ENCODE data around the gene FAM13A.

FAM13A gene

DNA sequence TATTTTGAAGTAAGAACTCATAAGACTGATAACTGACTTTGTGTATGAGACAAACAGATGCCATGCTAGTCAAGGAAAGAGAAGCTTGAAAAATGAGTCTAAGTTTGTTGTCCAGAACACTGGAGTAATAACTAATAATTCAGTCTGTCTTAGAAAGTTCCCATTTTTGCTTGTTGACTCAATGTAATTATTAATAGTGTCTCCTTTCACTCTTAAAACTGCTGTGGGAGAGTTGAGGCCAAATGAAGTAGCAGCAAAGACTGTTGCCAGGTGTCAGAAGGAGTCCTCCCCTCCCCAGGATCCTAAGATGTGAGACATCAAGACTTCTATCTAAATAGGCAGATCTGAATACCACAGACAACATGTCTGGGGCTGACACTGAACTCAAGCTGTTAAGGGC is 20.8 kb upstream of the FAM13A start:
- H4K20me1 ChIP-seq (ENCODE audit: control insufficient read depth, insufficient read depth, low read depth, low read length) = no peaks in the 10 kb centered on the region
- no peak overlapping the region for H3K4me2 ChIP-seq (ENCODE audit: low read length)
- H3K9me2 ChIP-seq (replicated peaks; ENCODE audit: control insufficient read depth, low read length) = no peaks in the 10 kb centered on the region
- no peaks in the 10 kb centered on the region for H3K36me3 ChIP-seq (ENCODE audit: control insufficient read depth, low read length)
- H3F3A ChIP-seq (ENCODE audit: control insufficient read depth, insufficient read depth) = no peaks in the 10 kb centered on the region
- no peak overlapping the region for H3K27ac ChIP-seq (ENCODE audit: low read depth, low read length)
- no peaks in the 10 kb centered on the region for H3K27me3 ChIP-seq (ENCODE audit: control insufficient read depth, low read length)
- H3K9me3 ChIP-seq (ENCODE audit: control insufficient read depth, insufficient read depth, low read length) = peaks cover 4% of the 10 kb centered on the region
- no peak for TF ChIP-seq EZH2phosphoT487 (IDR thresholded peaks at IDR 0.05; ENCODE audit: borderline replicate concordance, low read length)
- no peak for TF ChIP-seq CTCF (IDR thresholded peaks at IDR 0.05; ENCODE audit: low read depth, low read length, poor library complexity, severe bottlenecking)
- no peak overlapping the region for H3K4me3 ChIP-seq (ENCODE audit: low read length)
- H3K4me1 ChIP-seq (ENCODE audit: control insufficient read depth, low read length) = no peaks in the 10 kb centered on the region
- no peaks in the 10 kb centered on the region for H3K79me2 ChIP-seq (ENCODE audit: control insufficient read depth, low read length)

GRCh38 chr4:89072921-89073320 is 15.9 kb upstream of the FAM13A start:
- H3K9me3 ChIP-seq (ENCODE audit: control insufficient read depth, insufficient read depth, low read length) = peaks cover 2% of the 10 kb centered on the region
- no peaks in the 10 kb centered on the region for H4K20me1 ChIP-seq (ENCODE audit: control insufficient read depth, insufficient read depth, low read depth, low read length)
- H3K36me3 ChIP-seq (ENCODE audit: control insufficient read depth, low read length) = no peaks in the 10 kb centered on the region
- no peaks in the 10 kb centered on the region for H3F3A ChIP-seq (ENCODE audit: control insufficient read depth, insufficient read depth)
- no peaks in the 10 kb centered on the region for H3K79me2 ChIP-seq (ENCODE audit: control insufficient read depth, low read length)
- peaks cover 9% of the 10 kb centered on the region for H3K27me3 ChIP-seq (ENCODE audit: control insufficient read depth, low read length)
- no peak overlapping the region for H3K4me2 ChIP-seq (ENCODE audit: low read length)
- no peak overlapping the region for H3K27ac ChIP-seq (ENCODE audit: low read depth, low read length)
- TF ChIP-seq CTCF (IDR thresholded peaks at IDR 0.05; ENCODE audit: low read depth, low read length, poor library complexity, severe bottlenecking) (no peak), EZH2phosphoT487 (IDR thresholded peaks at IDR 0.05; ENCODE audit: borderline replicate concordance, low read length) (no peak)
- H3K4me3 ChIP-seq (ENCODE audit: low read length) = no peak overlapping the region
- H3K9me2 ChIP-seq (replicated peaks; ENCODE audit: control insufficient read depth, low read length) = no peaks in the 10 kb centered on the region
- H3K4me1 ChIP-seq (ENCODE audit: control insufficient read depth, low read length) = no peaks in the 10 kb centered on the region

DNA sequence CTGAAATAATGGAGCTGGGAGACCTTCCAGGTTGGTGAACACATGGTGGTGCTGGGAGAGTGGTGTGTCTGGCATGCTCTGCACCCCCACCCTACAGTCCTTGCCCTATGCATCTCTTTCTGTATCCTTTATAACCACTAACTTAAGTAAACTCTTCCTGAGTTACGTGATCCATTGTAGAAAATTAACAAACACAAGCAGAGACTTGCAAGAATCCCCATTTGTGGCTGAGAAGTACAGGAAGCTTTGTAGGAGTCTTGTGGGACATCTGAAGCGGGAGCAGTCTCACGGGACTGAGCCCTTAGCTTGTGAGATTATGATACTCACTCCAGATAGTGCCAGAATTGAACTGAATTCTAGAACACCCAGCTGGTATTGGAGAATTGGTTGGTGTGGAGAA is 14.3 kb upstream of the FAM13A start:
- Histone ChIP-seq H3K4me2 (ENCODE audit: low read length) (no peak overlapping the region), H3K27ac (ENCODE audit: low read depth, low read length) (no peak overlapping the region), H3F3A (ENCODE audit: control insufficient read depth, insufficient read depth) (no peaks in the 10 kb centered on the region), H3K9me3 (ENCODE audit: control insufficient read depth, insufficient read depth, low read length) (no peaks in the 10 kb centered on the region; the same call in 1 of the 2 replicates), H3K4me1 (ENCODE audit: control insufficient read depth, low read length) (no peaks in the 10 kb centered on the region), H3K79me2 (ENCODE audit: control insufficient read depth, low read length) (no peaks in the 10 kb centered on the region), H3K36me3 (ENCODE audit: control insufficient read depth, low read length) (no peaks in the 10 kb centered on the region), H4K20me1 (ENCODE audit: control insufficient read depth, insufficient read depth, low read depth, low read length) (no peaks in the 10 kb centered on the region), H3K27me3 (ENCODE audit: control insufficient read depth, low read length) (peaks cover 9% of the 10 kb centered on the region), H3K4me3 (ENCODE audit: low read length) (no peak overlapping the region), H3K9me2 (replicated peaks; ENCODE audit: control insufficient read depth, low read length) (no peaks in the 10 kb centered on the region)
- TF ChIP-seq CTCF (IDR thresholded peaks at IDR 0.05; ENCODE audit: low read depth, low read length, poor library complexity, severe bottlenecking) (no peak), EZH2phosphoT487 (IDR thresholded peaks at IDR 0.05; ENCODE audit: borderline replicate concordance, low read length) (no peak)

DNA sequence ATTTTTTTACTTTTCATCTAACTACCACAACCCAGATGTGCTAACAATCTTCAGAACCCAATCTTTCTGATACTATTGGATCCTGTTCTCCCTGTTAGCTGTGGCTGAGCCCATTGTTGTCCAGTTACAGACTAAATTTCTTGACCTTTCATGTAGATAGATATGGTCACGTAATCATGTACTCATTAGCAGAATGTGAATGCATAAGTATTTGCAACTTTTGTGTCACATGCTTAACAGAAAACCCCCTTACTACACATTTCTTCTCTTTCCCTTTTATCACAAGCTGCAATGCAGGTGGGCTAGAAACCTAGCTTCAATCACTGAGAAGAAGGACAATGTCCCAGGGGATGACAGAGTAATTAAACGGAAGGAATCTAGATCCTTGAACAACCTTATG is 13.1 kb upstream of the FAM13A start:
- Histone ChIP-seq H3K4me2 (ENCODE audit: low read length) (no peak overlapping the region), H3K36me3 (ENCODE audit: control insufficient read depth, low read length) (no peaks in the 10 kb centered on the region), H3F3A (ENCODE audit: control insufficient read depth, insufficient read depth) (no peaks in the 10 kb centered on the region), H4K20me1 (ENCODE audit: control insufficient read depth, insufficient read depth, low read depth, low read length) (no peaks in the 10 kb centered on the region), H3K27me3 (ENCODE audit: control insufficient read depth, low read length) (peaks cover 9% of the 10 kb centered on the region), H3K79me2 (ENCODE audit: control insufficient read depth, low read length) (no peaks in the 10 kb centered on the region), H3K9me2 (replicated peaks; ENCODE audit: control insufficient read depth, low read length) (no peaks in the 10 kb centered on the region), H3K9me3 (ENCODE audit: control insufficient read depth, insufficient read depth, low read length) (no peaks in the 10 kb centered on the region; the same call in 1 of the 2 replicates), H3K4me1 (ENCODE audit: control insufficient read depth, low read length) (no peaks in the 10 kb centered on the region), H3K27ac (ENCODE audit: low read depth, low read length) (no peak overlapping the region), H3K4me3 (ENCODE audit: low read length) (no peak overlapping the region)
- TF ChIP-seq CTCF (IDR thresholded peaks at IDR 0.05; ENCODE audit: low read depth, low read length, poor library complexity, severe bottlenecking) (no peak), EZH2phosphoT487 (IDR thresholded peaks at IDR 0.05; ENCODE audit: borderline replicate concordance, low read length) (no peak)

All from DOHH2 (cell line).